H1 (cell line): ENCODE data around the gene PRKCI. TPM values are rescaled to one million over a fixed set of nuclear protein-coding genes. Genes with fewer than 3 reads are reported as not detected.

Experiments
- CTCF ChIA-PET: fragments of 300-600 bp; sonication (Branson Sonifier 250); formaldehyde crosslinking; loops from one replicate; lab custom pipeline; 2021; ENCODE audit not compliant: partially characterized antibody; lab: Charles Lee
- POLR2A ChIA-PET: fragments of 300-600 bp; sonication (Branson Sonifier 250); formaldehyde crosslinking; loops from one replicate; lab custom pipeline; 2021; ENCODE audit warnings: inconsistent platforms; ENCODE audit not compliant: partially characterized antibody; lab: Charles Lee
- DNase-seq, 2 experiments: peaks; one replicate each; pipeline versions ENCODE4 v3.0.0 to v3.0.0-alpha.2; 2010 to 2022; ENCODE audit warnings: low spot score in 2 of 2, low read depth in 1 of 2, mixed read lengths in 1 of 2
- FAIRE-seq: peaks from 2 replicates; lab custom pipeline; 2011; peaks lifted over from hg19 to GRCh38; lab: Jason Lieb, UNC
- H2AFZ ChIP-seq: 2 replicates; pipeline ENCODE4 v1.8.1; 2012; ENCODE audit warnings: low read length, inconsistent platforms
- H2AK5ac ChIP-seq: 2 replicates; pipeline ENCODE4 v1.6.1; 2013; ENCODE audit warnings: low read depth, low read length
- H2BK120ac ChIP-seq: replicated peaks from 2 replicates; pipeline ENCODE3; 2013; ENCODE audit warnings: low read depth, low read length, inconsistent platforms
- H2BK12ac ChIP-seq: 2 replicates; pipeline ENCODE4 v1.6.1; 2013; ENCODE audit warnings: low read depth, low read length
- H2BK15ac ChIP-seq: 2 replicates; pipeline ENCODE4 v1.6.1; 2013; ENCODE audit warnings: low read length
- H2BK20ac ChIP-seq: 2 replicates; pipeline ENCODE4 v1.6.1; 2013; ENCODE audit warnings: low read length
- H2BK5ac ChIP-seq: 2 replicates; pipeline ENCODE4 v1.6.1; 2013; ENCODE audit warnings: low read depth, low read length
- H3K14ac ChIP-seq: 2 replicates; pipeline ENCODE4 v1.6.1; 2013; ENCODE audit warnings: inconsistent platforms; ENCODE audit not compliant: insufficient read length
- H3K18ac ChIP-seq: 2 replicates; pipeline ENCODE4 v1.6.1; 2013; ENCODE audit warnings: low read length; ENCODE audit errors: extremely low read depth
- H3K23ac ChIP-seq: 2 replicates; pipeline ENCODE4 v1.6.1; 2013; ENCODE audit warnings: inconsistent platforms; ENCODE audit not compliant: insufficient read length
- H3K23me2 ChIP-seq: 2 replicates; pipeline ENCODE4 v1.6.1; 2013; ENCODE audit warnings: low read depth, low read length
- H3K27ac ChIP-seq: 2 replicates; pipeline ENCODE4 v1.6.1; 2011; ENCODE audit warnings: low read depth, low read length, inconsistent platforms
- H3K27me3 ChIP-seq, 4 experiments: replicated peaks in 1 of 4; 1 replicate in 1 of 4; 2 replicates in 3 of 4; pipeline versions ENCODE4 v1.6.1 to v1.8.1; 2011 to 2013; ENCODE audit warnings: low read length in 3 of 4, mild to moderate bottlenecking in 3 of 4, inconsistent platforms in 2 of 4, mixed read lengths in 2 of 4, moderate library complexity in 1 of 4; ENCODE audit not compliant: control insufficient read depth in 3 of 4, insufficient read depth in 3 of 4; ENCODE audit errors: extremely low read depth in 1 of 4
- H3K36me3 ChIP-seq, 4 experiments: 2 replicates each; pipeline versions ENCODE4 v1.6.1 to v1.8.1; 2011 to 2013; ENCODE audit warnings: mild to moderate bottlenecking in 4 of 4, low read length in 3 of 4, moderate library complexity in 2 of 4, control low read depth in 1 of 4, inconsistent platforms in 1 of 4; ENCODE audit not compliant: insufficient read depth in 4 of 4, control insufficient read depth in 2 of 4
- H3K4ac ChIP-seq: replicated peaks from 2 replicates; pipeline ENCODE3; 2013; ENCODE audit warnings: low read length, low read depth, mixed read lengths, inconsistent platforms; ENCODE audit not compliant: insufficient read length
- H3K4me1 ChIP-seq, 4 experiments: replicated peaks in 1 of 4; 1 replicate in 1 of 4; 2 replicates in 3 of 4; pipeline versions ENCODE4 v1.6.1 to v1.8.1; 2011 to 2013; ENCODE audit warnings: low read length in 3 of 4, inconsistent platforms in 2 of 4, mixed read lengths in 1 of 4; ENCODE audit not compliant: insufficient read depth in 4 of 4, control insufficient read depth in 3 of 4
- H3K4me2 ChIP-seq, 2 experiments: 2 replicates each; pipeline versions ENCODE4 v1.6.1 to v1.8.1; 2011 to 2013; ENCODE audit warnings: low read depth in 2 of 2, low read length in 2 of 2, control low read depth in 1 of 2, inconsistent platforms in 1 of 2, mild to moderate bottlenecking in 1 of 2; ENCODE audit not compliant: insufficient read depth in 1 of 2
- H3K4me3 ChIP-seq, 4 experiments: fragments of 200-600, 300-600 bp in 1 of 4; sonication (generic), shearing (Covaris generic), sonication (Bioruptor Twin) in 1 of 4; 2 replicates each; pipeline versions ENCODE4 v1.5.1 to v1.8.1; 2011 to 2016; ENCODE audit warnings: low read length in 4 of 4, low read depth in 3 of 4, control low read depth in 2 of 4, inconsistent platforms in 2 of 4, mild to moderate bottlenecking in 2 of 4, mixed read lengths in 1 of 4, moderate library complexity in 1 of 4; ENCODE audit not compliant: insufficient read depth in 2 of 4; ENCODE audit errors: extremely low read depth in 1 of 4
- H3K56ac ChIP-seq: replicated peaks from 2 replicates; pipeline ENCODE3; 2013; ENCODE audit warnings: low read depth, mild to moderate bottlenecking, mixed read lengths, low read length, inconsistent platforms; ENCODE audit not compliant: insufficient read length
- H3K79me1 ChIP-seq: 2 replicates; pipeline ENCODE4 v1.6.1; 2013; ENCODE audit warnings: low read depth, low read length, control low read depth
- H3K79me2 ChIP-seq, 2 experiments: 2 replicates each; pipeline versions ENCODE4 v1.6.1 to v1.8.1; 2012 to 2013; ENCODE audit warnings: low read length in 2 of 2, mild to moderate bottlenecking in 2 of 2, inconsistent platforms in 1 of 2; ENCODE audit not compliant: insufficient read depth in 2 of 2, control insufficient read depth in 1 of 2
- H3K9ac ChIP-seq, 4 experiments: replicated peaks in 1 of 4; 1 replicate in 1 of 4; 2 replicates in 3 of 4; pipeline versions ENCODE4 v1.6.1 to v1.8.1; 2011 to 2013; ENCODE audit warnings: low read depth in 3 of 4, low read length in 3 of 4, control low read depth in 2 of 4, mild to moderate bottlenecking in 2 of 4, moderate library complexity in 2 of 4, inconsistent platforms in 1 of 4; ENCODE audit errors: extremely low read depth in 1 of 4
- H3K9me3 ChIP-seq, 2 experiments: 2 replicates each; pipeline versions ENCODE4 v1.6.1 to v1.8.1; 2012 to 2013; ENCODE audit warnings: mild to moderate bottlenecking in 2 of 2, moderate library complexity in 2 of 2, control low read depth in 1 of 2, inconsistent platforms in 1 of 2, low read depth in 1 of 2, low read length in 1 of 2, mixed read lengths in 1 of 2; ENCODE audit not compliant: insufficient read depth in 2 of 2
- H4K20me1 ChIP-seq, 2 experiments: replicated peaks in 1 of 2; 2 replicates each; pipeline versions ENCODE3 to v1.8.1; 2011 to 2013; ENCODE audit warnings: inconsistent platforms in 2 of 2, low read length in 2 of 2, mild to moderate bottlenecking in 1 of 2; ENCODE audit not compliant: insufficient read depth in 2 of 2, control insufficient read depth in 1 of 2
- H4K5ac ChIP-seq: 2 replicates; pipeline ENCODE4 v1.6.1; 2013; ENCODE audit warnings: low read length, low read depth, mixed read lengths, inconsistent platforms; ENCODE audit not compliant: insufficient read length
- H4K8ac ChIP-seq: 2 replicates; pipeline ENCODE4 v1.8.0; 2013; ENCODE audit warnings: mild to moderate bottlenecking, moderate library complexity, low read length, inconsistent platforms; ENCODE audit not compliant: insufficient read depth; ENCODE audit errors: extremely low read depth
- H4K91ac ChIP-seq: replicated peaks from 2 replicates; pipeline ENCODE3; 2013; ENCODE audit warnings: low read length, mixed read lengths, inconsistent platforms; ENCODE audit not compliant: insufficient read length
- CTCF ChIP-seq, 3 experiments: IDR thresholded peaks; 1 replicate in 2 of 3; 2 replicates in 1 of 3; pipeline versions ENCODE4 v1.5.1 to v1.6.1; 2011; ENCODE audit warnings: low read length in 3 of 3, mild to moderate bottlenecking in 3 of 3, inconsistent platforms in 2 of 3, low read depth in 1 of 3, moderate library complexity in 1 of 3; ENCODE audit not compliant: insufficient read depth in 1 of 3; ENCODE audit errors: control extremely low read depth in 1 of 3
- POLR2A ChIP-seq, 2 experiments: IDR thresholded peaks; 1 replicate in 1 of 2; 2 replicates in 1 of 2; pipeline ENCODE4 v1.6.1; 2011; ENCODE audit warnings: low read depth in 2 of 2, low read length in 2 of 2, mild to moderate bottlenecking in 2 of 2; ENCODE audit errors: control extremely low read depth in 1 of 2
- POLR2AphosphoS5 ChIP-seq: IDR thresholded peaks from 2 replicates; pipeline ENCODE4 v1.6.1; 2011; ENCODE audit warnings: low read depth, low read length
- RXRA ChIP-seq: IDR thresholded peaks from 2 replicates; pipeline ENCODE4 v1.6.1; 2011; ENCODE audit warnings: low read depth, mild to moderate bottlenecking, low read length, moderate library complexity; ENCODE audit not compliant: insufficient read depth
- SIN3A ChIP-seq, 2 experiments: IDR thresholded peaks in 1 of 2; conservative IDR thresholded peaks in 1 of 2; 2 replicates each; pipeline ENCODE4 v1.6.1; 2011 to 2012; ENCODE audit warnings: low read length in 2 of 2, improper control_type of control experiment in 1 of 2, low read depth in 1 of 2, mild to moderate bottlenecking in 1 of 2
- SIX5 ChIP-seq: IDR thresholded peaks from 2 replicates; pipeline ENCODE4 v1.6.1; 2011; ENCODE audit warnings: mild to moderate bottlenecking, low read depth, low read length
- SP1 ChIP-seq: IDR thresholded peaks from 2 replicates; pipeline ENCODE4 v1.6.1; 2011; ENCODE audit warnings: low read depth, low read length
- TCF12 ChIP-seq: IDR thresholded peaks from 2 replicates; pipeline ENCODE4 v1.6.1; 2011; ENCODE audit warnings: low read depth, mild to moderate bottlenecking, low read length
- WGBS, 2 experiments: shearing (Covaris generic) in 1 of 2; methylation state at CpG; one replicate each; pipeline versions ENCODE4 v1.1.6 to v1.1.7; 2013 to 2015; ENCODE audit warnings: low lambda C conversion rate in 2 of 2, mixed read lengths in 2 of 2, inconsistent platforms in 1 of 2, low coverage in 1 of 2, missing lambda C conversion rate in 1 of 2; ENCODE audit not compliant: insufficient replicate concordance in 2 of 2, insufficient coverage in 1 of 2, insufficient read length in 1 of 2; ENCODE audit errors: extremely low coverage in 1 of 2, missing lambda C conversion rate in 1 of 2; 5-methylcytosine and 5-hydroxymethylcytosine counted together
- polyA plus RNA-seq, 7 experiments: library from polyadenylated mRNA; depleted of rRNA in 3 of 7; stranded (reverse) in 5 of 7; unstranded in 2 of 7; fragments of >200 nt in 5 of 7; fragments of 200-250 nt in 2 of 7; gene quantifications; 1 replicate in 5 of 7; 2 replicates in 1 of 7; 4 replicates in 1 of 7; pipeline versions ENCODE4 v1.2.1 to v1.2.3, GENCODE V29; 2011 to 2013; ENCODE audit warnings: missing spikeins in 2 of 7, mixed read lengths in 2 of 7
- total RNA-seq: library from RNA; stranded (reverse); fragmentation: NEBNext Ultra II Directional; extraction: Animal tissue kit (Norgen Biotek cat#: 25700); gene quantifications from 2 replicates; pipeline ENCODE4 v1.2.1, GENCODE V29; 2021

The PRKCI gene
- total and polyA plus RNA-seq, 2 of the 8 experiments (the other 6 are each of a cell fraction or from before 2014, with no cell fraction given), result 24.3 to 100.0 TPM

GRCh38 chr3:170180908-170181885 lies 41.0 kb upstream of the PRKCI start, which contains the start of gene PHC3:
TSS of gene PHC3 (minus strand) at chr3:170181733. CDS start at chr3:170181715, 18 bp downstream.
- Histone ChIP-seq H2AFZ (peak within 1 kb of the TSS; percentile 95), H3K27ac (peak within 1 kb of the TSS; percentile 91), H3K14ac (no peak within 1 kb of the TSS), H3K18ac (peak within 1 kb of the TSS; percentile 86; the same call in 1 of the 2 replicates), H3K79me2 (peaks cover 0 to 26% of the 10 kb centered on the region in 2 experiments; a peak in 3 of 4 replicates), H3K36me3 (peaks cover 1 to 23% (median 10%) of the 10 kb centered on the region in 4 experiments; a peak in 7 of 8 replicates), H3K79me1 (no peaks in the 10 kb centered on the region), H4K20me1 (peaks cover 0 to 2% of the 10 kb centered on the region in 2 experiments), H2BK12ac (no peak within 1 kb of the TSS; the same call in 1 of the 2 replicates), H3K4me2 (peak within 1 kb of the TSS; percentile 71 to 97), H3K23ac (no peak within 1 kb of the TSS), H3K9ac (peak within 1 kb of the TSS; percentile 80 to 93 (median 88)), H2BK120ac (no peak within 1 kb of the TSS), H3K9me3 (no peaks in the 10 kb centered on the region), H3K56ac (peak within 1 kb of the TSS; percentile 90), H3K23me2 (peaks cover 3% of the 10 kb centered on the region; the same call in 1 of the 2 replicates), H4K5ac (peak within 1 kb of the TSS; percentile 94), H2BK5ac (peak within 1 kb of the TSS; percentile 61; the same call in 1 of the 2 replicates), H2AK5ac (no peak within 1 kb of the TSS), H2BK20ac (no peak within 1 kb of the TSS), H3K4ac (no peak within 1 kb of the TSS), H4K91ac (no peak within 1 kb of the TSS), H3K4me1 (peaks cover 0 to 6% (median 2%) of the 10 kb centered on the region in 4 experiments; a peak in 3 of 7 replicates), H2BK15ac (no peak within 1 kb of the TSS), H4K8ac (peak within 1 kb of the TSS; percentile 99), H3K4me3 (peak within 1 kb of the TSS; percentile 60 to 99 (median 95)), H3K27me3 (no peaks in the 10 kb centered on the region)
- peak; percentile 54 to 97 for DNase-seq
- POLR2A ChIA-PET, result interaction anchor here (0.6 to 2.4 kb wide), 6 partner anchors 35 to 68 kb away, joined by 3 to 7 read pairs (median 3); partner anchors contain the start of gene PRKCI
- FAIRE-seq, result no peak
- whole genome bisulfite sequencing, 2 experiments, result 1% methylated on average over 59 of the region's 71 CpGs; no CpG with 5 or more reads in 1 of the 2 experiments
- CTCF ChIA-PET, result no interaction called here
- TF ChIP-seq SIX5, result no peak
- no peak for TF ChIP-seq CTCF (IDR thresholded peaks at IDR 0.05; ENCODE audit: control extremely low read depth in 1 of 3, insufficient read depth in 1 of 3, low read depth in 1 of 3, low read length in 3 of 3)
- TF ChIP-seq POLR2AphosphoS5, result peak; percentile 91
- TF ChIP-seq TCF12, result no peak
- TF ChIP-seq POLR2A (IDR thresholded peaks at IDR 0.05; ENCODE audit: control extremely low read depth in 1 of 2, low read depth in 2 of 2, low read length in 2 of 2), result peak; percentile 38 to 88
- TF ChIP-seq SP1, result no peak
- TF ChIP-seq SIN3A (conservative IDR thresholded peaks at IDR 0.05 in 1 of 2, IDR thresholded peaks at IDR 0.05 in 1 of 2; ENCODE audit: low read depth in 1 of 2, low read length in 2 of 2), result peak in 1 of 2 experiments; percentile 28; a peak in 1 of 4 replicates
- TF ChIP-seq RXRA, result no peak
